Psoas muscle (tissue), 8 donors: ENCODE measurements around the gene ADAMTS6. TPM values are rescaled to one million over a fixed set of nuclear protein-coding genes. Genes with fewer than 3 reads are reported as not detected.

Source experiments
- ATAC-seq, 4 donors: fragments of 200-7000 bp; cut with Tn5 transposase; one replicate each; pipeline ENCODE4 v1.9.1; 2020; ENCODE audit warnings: moderate library complexity in 3 of 4, mild to moderate bottlenecking in 2 of 4
- DNase-seq, 2 donors: peaks; one replicate each; pipeline ENCODE4 v3.0.0-alpha.2; 2020
- H3K27ac ChIP-seq: fragments of 200-600 bp; one replicate; pipeline ENCODE4 v1.8.0; 2022
- H3K27me3 ChIP-seq, 3 donors: fragments of 200-600 bp in 1 of 3; one replicate each; pipeline versions ENCODE4 v1.6.1 to v1.8.0; 2013 to 2022; ENCODE audit warnings: low read length in 2 of 3, mild to moderate bottlenecking in 2 of 3, moderate library complexity in 1 of 3; ENCODE audit not compliant: insufficient read depth in 3 of 3
- H3K36me3 ChIP-seq, 2 donors: fragments of 200-600 bp in 1 of 2; one replicate each; pipeline versions ENCODE4 v1.6.1 to v1.8.0; 2013 to 2022; ENCODE audit warnings: low read depth in 1 of 2, mild to moderate bottlenecking in 1 of 2, moderate library complexity in 1 of 2; ENCODE audit not compliant: insufficient read depth in 1 of 2
- H3K4me1 ChIP-seq: fragments of 200-600 bp; one replicate; pipeline ENCODE4 v1.8.0; 2022
- H3K4me3 ChIP-seq: fragments of 200-600 bp; one replicate; pipeline ENCODE4 v1.8.0; 2022; ENCODE audit warnings: mild to moderate bottlenecking
- H3K9me3 ChIP-seq: fragments of 200-600 bp; one replicate; pipeline ENCODE4 v1.8.0; 2022
- CTCF ChIP-seq: fragments of 200-600 bp; IDR thresholded peaks from one replicate; pipeline ENCODE4 v1.8.0; 2022; ENCODE audit warnings: antibody characterized with exemption
- WGBS, 3 donors: extraction: QIAGEN DNeasy Blood & Tissue Kit; methylation state at CpG; one replicate each; pipeline versions ENCODE4 v1.1.6 to v1.1.7; 2013; 5-methylcytosine and 5-hydroxymethylcytosine counted together
- intact Hi-C, 2 donors: fragments of 100-400 bp; cut with DNase I; formaldehyde crosslinking; loops; one replicate each; pipeline versions ENCODE4 v1.11.0 to v1.14.2; 2022
- polyA plus RNA-seq, 3 donors: library from polyadenylated mRNA; stranded (reverse); fragments of 200-250 nt; gene quantifications; one replicate each; pipeline ENCODE4 v1.2.3, GENCODE V29; 2013
- total RNA-seq, 4 donors: library from RNA; stranded (reverse); fragmentation: NEBNext Ultra II Directional in 2 of 4; extraction: Animal tissue kit (Norgen Biotek cat#: 25700) in 2 of 4; gene quantifications; one replicate each; pipeline versions ENCODE4 v1.2.1 to v1.2.4, GENCODE V29; 2021 to 2023
- donor health status: healthy with polysubstance abuse.
- donor health status: DM: no; HTN: no; CAD: no; lungs with moderate emphysema.
- donor health status: Bipolar disorder and iron deficiency.
- donor health status: healthy.
- donor health status: DM: yes; HTN: yes; CAD: no.
- donor health status: DM: no; HTN: no; CAD: no.
- donor health status: DM: no; HTN: no; CAD: no.
- donor health status: DM: yes; HTN: yes; CAD: no.

ADAMTS6 gene
- total and polyA plus RNA-seq, 7 donors = 0.06 to 0.59 (median 0.24) TPM

- Histone ChIP-seq H3K4me3 (no peak overlapping the region), H3K9me3 (no peaks in the 10 kb centered on the region), H3K4me1 (no peaks in the 10 kb centered on the region), H3K27ac (no peak overlapping the region), H3K36me3 (no peaks in the 10 kb centered on the region), H3K27me3 (no peaks in the 10 kb centered on the region)
- ATAC-seq = no peak
- TF ChIP-seq CTCF = no peak
- intact Hi-C loops = no loop called here
- WGBS, 3 donors = 62 to 65% (median 64%) methylated on average over 2 of the region's 2 CpGs
- DNase-seq = no peak
Measured at GRCh38 chr5:65413822-65414221, 67.9 kb downstream of the ADAMTS6 start.

GRCh38 chr5:65412842-65413241 is 68.9 kb downstream of the ADAMTS6 start:
- TF ChIP-seq CTCF = no peak
- H3K4me1 ChIP-seq = no peaks in the 10 kb centered on the region
- ATAC-seq = no peak
- H3K27ac ChIP-seq = no peak overlapping the region
- WGBS, 3 donors = 93 to 96% (median 94%) methylated on average over 2 of the region's 2 CpGs
- no peak overlapping the region for H3K4me3 ChIP-seq
- no peaks in the 10 kb centered on the region for H3K36me3 ChIP-seq
- H3K27me3 ChIP-seq = no peaks in the 10 kb centered on the region
- DNase-seq = no peak
- H3K9me3 ChIP-seq = no peaks in the 10 kb centered on the region
- intact Hi-C loops = no loop called here

GRCh38 chr5:65411356-65411755 is 70.4 kb downstream of the ADAMTS6 start:
- intact Hi-C loops = no loop called here
- ATAC-seq = no peak
- Histone ChIP-seq H3K27me3 (no peaks in the 10 kb centered on the region), H3K36me3 (no peaks in the 10 kb centered on the region), H3K4me3 (no peak overlapping the region), H3K27ac (no peak overlapping the region), H3K4me1 (no peaks in the 10 kb centered on the region), H3K9me3 (no peaks in the 10 kb centered on the region)
- 84 to 95% (median 91%) methylated on average over 2 of the region's 2 CpGs for WGBS, 3 donors
- TF ChIP-seq CTCF = no peak
- DNase-seq = no peak

- no peak for ATAC-seq
- no peaks in the 10 kb centered on the region for H3K9me3 ChIP-seq
- intact Hi-C loops = no loop called here
Measured at GRCh38 chr5:65395526-65396155, 86.1 kb downstream of the ADAMTS6 start.

More at GRCh38 chr5:65395526-65396155, 86.1 kb downstream of the ADAMTS6 start:
- 64 to 66% (median 65%) methylated on average over 2 of the region's 2 CpGs for WGBS, 3 donors
- no peak for DNase-seq
- no peak overlapping the region for H3K4me3 ChIP-seq
- no peaks in the 10 kb centered on the region for H3K27me3 ChIP-seq
- no peak overlapping the region for H3K27ac ChIP-seq
- H3K36me3 ChIP-seq = no peaks in the 10 kb centered on the region
- no peaks in the 10 kb centered on the region for H3K4me1 ChIP-seq
- TF ChIP-seq CTCF = no peak
